Measurements from ENCODE around the gene HHLA2. TPM values are rescaled to one million over a fixed set of nuclear protein-coding genes. Genes with fewer than 3 reads are reported as not detected.
A peak's percentile ranks its signal among the peaks of the same experiment; 100 is the strongest.
"Not testable (repeated sequence)": the region's sequence is repeated elsewhere in the genome, so short reads cannot be mapped to it uniquely, and the experiment has no call there.

Gene HHLA2
- total and polyA plus RNA-seq, 12 donors: not detected

GRCh38 chr3:108287146-108287545, 9.2 kb upstream of the HHLA2 start:
- Histone ChIP-seq H3K27me3 (no peaks in the 10 kb centered on the region), H3K4me3 (no peak overlapping the region), H3K9me3 (peaks cover 0 to 7% (median 0%) of the 10 kb centered on the region in 11 donors), H3K36me3 (no peaks in the 10 kb centered on the region), H3K4me1 (peaks cover 0 to under 1% (median 0%) of the 10 kb centered on the region in 9 donors), H3K27ac (no peak overlapping the region)
- intact Hi-C loops (cut with DNase I): no loop called here
- WGBS, 2 donors: 0 to 90% methylated on average over 1 of the region's 1 CpG
- DNase-seq (no peak), ATAC-seq (no peak)
- TF ChIP-seq CTCF (IDR thresholded peaks at IDR 0.05): no peak

GRCh38 chr3:108288193-108288592, 8.2 kb upstream of the HHLA2 start:
- H3K4me3 ChIP-seq; H3K27me3 ChIP-seq; H3K9me3 ChIP-seq; H3K36me3 ChIP-seq; intact Hi-C loops (cut with DNase I); H3K27ac ChIP-seq; ATAC-seq; DNase-seq: not testable (repeated sequence)
- H3K4me1 ChIP-seq: peaks cover 0 to 11% (median 0%) of the 10 kb centered on the region in 9 donors
- 91 to 92% methylated on average over 6 of the region's 6 CpGs for WGBS, 2 donors

GRCh38 chr3:108289159-108289558, 7.2 kb upstream of the HHLA2 start:
- peaks cover 0 to 7% (median 0%) of the 10 kb centered on the region in 11 donors for H3K9me3 ChIP-seq
- WGBS, 2 donors: 59 to 71% methylated on average over 2 of the region's 2 CpGs
- no peak for DNase-seq
- no peak for TF ChIP-seq CTCF (IDR thresholded peaks at IDR 0.05)
- no peak for ATAC-seq
- H3K27me3 ChIP-seq: no peaks in the 10 kb centered on the region
- intact Hi-C loops (cut with DNase I): no loop called here
- no peaks in the 10 kb centered on the region for H3K36me3 ChIP-seq
- peaks cover 0 to 21% (median 0%) of the 10 kb centered on the region in 9 donors for H3K4me1 ChIP-seq
- no peak overlapping the region for H3K27ac ChIP-seq
- H3K4me3 ChIP-seq: no peak overlapping the region

- ATAC-seq: peak in 1 of 8 donors; percentile 37
- intact Hi-C loops (cut with DNase I): no loop called here
Observed at GRCh38 chr3:108292450-108292849, 3.9 kb upstream of the HHLA2 start.

More at GRCh38 chr3:108292450-108292849, 3.9 kb upstream of the HHLA2 start:
- DNase-seq: no peak
- Histone ChIP-seq H3K27ac (no peak overlapping the region), H3K4me1 (peaks cover 0 to 22% (median 0%) of the 10 kb centered on the region in 9 donors), H3K27me3 (no peaks in the 10 kb centered on the region), H3K36me3 (no peaks in the 10 kb centered on the region), H3K9me3 (peaks cover 0 to 7% (median 0%) of the 10 kb centered on the region in 11 donors), H3K4me3 (no peak overlapping the region)
- no peak for TF ChIP-seq CTCF (IDR thresholded peaks at IDR 0.05)

Data from heart right ventricle (tissue), 16 donors.